SJSA1 (cell line): Measurements from ENCODE around the gene INTS3. TPM values are rescaled to one million over a fixed set of nuclear protein-coding genes. Genes with fewer than 3 reads are reported as not detected.
A peak's percentile ranks its signal among the peaks of the same experiment; 100 is the strongest.

Source experiments
- DNase-seq, 2 experiments: peaks; one replicate each; pipeline ENCODE4 v3.0.0-alpha.2; 2015 to 2020; ENCODE audit warnings: low spot score in 2 of 2, low read depth in 1 of 2
- H3K27ac ChIP-seq: fragments of 250-450 bp; sonication (Bioruptor Pico); 2 replicates; pipeline ENCODE4 v1.5.1; 2020; ENCODE audit warnings: mild to moderate bottlenecking, moderate library complexity
- H3K27me3 ChIP-seq: fragments of 250-450 bp; sonication (Bioruptor Pico); replicated peaks from 2 replicates; pipeline ENCODE4 v1.5.1; 2020; ENCODE audit warnings: mild to moderate bottlenecking, moderate library complexity
- H3K36me3 ChIP-seq: fragments of 250-450 bp; sonication (Bioruptor Pico); 2 replicates; pipeline ENCODE4 v1.5.1; 2020; ENCODE audit warnings: mild to moderate bottlenecking
- H3K4me1 ChIP-seq: fragments of 250-450 bp; sonication (Bioruptor Pico); replicated peaks from 2 replicates; pipeline ENCODE4 v1.6.1; 2021; ENCODE audit warnings: mild to moderate bottlenecking
- H3K4me3 ChIP-seq: fragments of 250-450 bp; sonication (Bioruptor Pico); 2 replicates; pipeline ENCODE4 v1.5.1; 2020; ENCODE audit warnings: mild to moderate bottlenecking
- H3K9me3 ChIP-seq: fragments of 250-450 bp; sonication (Bioruptor Pico); replicated peaks from 2 replicates; pipeline ENCODE4 v1.5.1; 2020; ENCODE audit warnings: mild to moderate bottlenecking
- total RNA-seq: library from RNA; depleted of rRNA; stranded (reverse); fragments of >200 nt; shearing (Covaris generic); gene quantifications from 2 replicates; pipeline ENCODE4 v1.2.3, GENCODE V29; 2014

INTS3 gene
- total RNA-seq, 1 experiment from 2014 or later: 23.4 TPM

GRCh38 chr1:153795330-153795837 is 67.5 kb downstream of the INTS3 start:
- no peak overlapping the region for H3K4me3 ChIP-seq
- H3K27ac ChIP-seq: no peak overlapping the region
- H3K4me1 ChIP-seq: peaks cover 18% of the 10 kb centered on the region
- no peak for DNase-seq
- H3K9me3 ChIP-seq: no peaks in the 10 kb centered on the region
- H3K27me3 ChIP-seq: no peaks in the 10 kb centered on the region
- no peaks in the 10 kb centered on the region for H3K36me3 ChIP-seq

DNA sequence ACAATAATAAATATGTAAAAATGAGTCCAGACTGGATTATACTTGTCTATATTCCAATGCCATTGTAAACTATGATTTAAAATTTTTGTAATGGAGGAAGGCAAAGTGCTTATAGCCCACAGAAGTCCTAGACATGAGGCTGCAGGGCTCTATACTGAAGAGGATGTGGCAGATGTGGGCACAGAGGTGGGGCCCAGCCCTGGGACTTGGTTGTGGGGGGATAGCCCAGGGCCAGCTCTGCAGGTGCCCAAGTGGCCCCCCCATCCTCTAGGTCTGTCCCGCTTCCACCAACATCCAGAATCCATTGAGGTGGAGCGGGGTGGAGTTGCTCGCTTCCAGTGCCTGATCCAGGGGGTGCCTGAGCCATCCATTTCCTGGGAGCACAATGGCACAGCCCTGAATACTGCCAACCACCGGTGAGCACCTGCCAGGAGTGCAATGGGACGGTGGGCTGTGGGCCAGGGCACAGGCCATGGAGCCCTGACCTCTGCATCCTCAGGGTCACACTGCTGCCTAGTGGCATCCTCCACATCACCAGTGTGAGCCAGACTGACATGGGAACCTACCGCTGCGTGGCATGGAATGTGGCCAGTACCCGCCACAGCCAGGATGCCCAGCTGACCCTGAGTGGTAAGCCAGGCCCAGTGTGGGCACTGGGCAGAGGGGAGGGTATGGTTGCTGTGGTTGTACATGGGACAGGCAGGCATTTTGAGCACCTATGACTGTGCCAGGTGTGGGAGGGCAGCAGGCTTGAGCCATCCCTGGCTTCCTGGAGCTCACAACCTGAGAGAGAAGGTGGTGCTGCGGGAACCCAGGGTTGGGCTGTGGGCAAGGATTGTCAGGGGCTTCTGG is 68.3 kb downstream of the INTS3 start:
- Histone ChIP-seq H3K9me3 (no peaks in the 10 kb centered on the region), H3K36me3 (no peaks in the 10 kb centered on the region), H3K4me3 (no peak overlapping the region), H3K27me3 (no peaks in the 10 kb centered on the region), H3K27ac (no peak overlapping the region), H3K4me1 (peaks cover 10% of the 10 kb centered on the region)
- DNase-seq: no peak

DNA sequence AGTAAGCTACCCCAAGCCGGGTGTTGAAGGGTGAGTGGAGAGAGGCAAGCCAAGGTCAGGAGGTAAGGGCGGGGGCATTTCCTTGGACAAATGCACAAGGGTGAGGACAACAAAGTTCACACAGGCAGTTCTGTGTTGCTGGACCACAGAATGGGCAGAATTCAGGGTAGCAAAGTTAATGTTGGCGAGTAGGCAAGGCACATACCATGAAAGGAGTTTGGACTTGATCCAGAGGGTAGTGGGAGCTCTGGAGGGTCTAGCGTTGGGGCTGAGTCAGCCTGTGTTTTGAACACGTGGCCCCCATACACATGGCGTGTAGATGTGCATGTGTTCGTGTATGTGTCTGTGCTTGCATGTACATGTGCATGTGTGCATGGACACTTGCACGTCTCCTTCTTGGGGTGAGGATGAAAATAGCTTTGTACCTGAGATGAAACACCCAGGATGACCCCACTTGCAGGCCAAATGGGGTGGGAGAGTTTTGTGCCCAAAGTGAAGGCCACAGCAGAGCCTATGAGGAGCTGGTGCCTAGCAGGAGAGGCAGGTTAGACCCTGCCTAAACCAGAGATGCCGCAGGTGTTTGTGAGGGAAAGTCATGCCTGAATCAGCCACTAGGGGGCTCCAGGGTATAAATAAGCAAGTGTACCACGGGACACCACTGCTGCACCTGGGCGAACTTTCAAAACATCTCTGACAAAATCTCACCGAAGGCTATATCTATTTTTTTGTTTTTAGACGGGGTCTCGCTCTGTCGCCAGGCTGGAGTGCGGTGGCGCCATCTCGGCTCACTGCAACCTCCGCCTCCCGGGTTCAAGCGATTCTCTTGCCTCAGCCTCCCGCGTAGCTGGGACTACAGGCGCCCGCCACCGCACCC is 69.2 kb downstream of the INTS3 start:
- Histone ChIP-seq H3K4me1 (peaks cover 1% of the 10 kb centered on the region), H3K27me3 (no peaks in the 10 kb centered on the region), H3K27ac (no peak overlapping the region), H3K4me3 (no peak overlapping the region), H3K9me3 (no peaks in the 10 kb centered on the region), H3K36me3 (no peaks in the 10 kb centered on the region)
- peak; percentile 49 to 73 for DNase-seq

- no peaks in the 10 kb centered on the region for H3K36me3 ChIP-seq
- H3K4me1 ChIP-seq: no peaks in the 10 kb centered on the region
- no peak overlapping the region for H3K27ac ChIP-seq
- H3K4me3 ChIP-seq: no peak overlapping the region
- DNase-seq: no peak
- no peaks in the 10 kb centered on the region for H3K27me3 ChIP-seq
- H3K9me3 ChIP-seq: no peaks in the 10 kb centered on the region
These were observed 70.6 kb downstream of the INTS3 start for GRCh38 chr1:153798468-153798780.

DNA sequence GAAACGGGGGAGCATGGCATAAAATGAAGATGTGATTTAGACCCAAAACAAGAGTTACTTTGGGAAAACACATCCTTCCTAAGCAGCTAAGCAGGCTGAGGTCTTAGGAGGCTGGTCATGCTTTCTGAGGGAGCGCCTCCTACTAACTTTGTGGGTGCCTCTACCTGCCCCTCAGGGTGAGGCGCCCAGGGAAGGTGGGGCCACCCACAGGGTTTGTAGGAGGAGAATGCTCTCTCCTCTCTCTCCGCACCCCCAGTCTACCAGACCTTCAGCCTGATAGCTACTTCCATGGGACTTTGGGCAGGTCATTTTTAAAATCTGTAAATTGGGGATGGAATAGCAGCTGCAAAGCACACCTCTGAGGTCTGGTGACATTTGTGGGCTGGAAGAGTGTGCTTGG is 71.2 kb downstream of the INTS3 start:
- Histone ChIP-seq H3K9me3 (no peaks in the 10 kb centered on the region), H3K36me3 (no peaks in the 10 kb centered on the region), H3K4me1 (no peaks in the 10 kb centered on the region), H3K27me3 (no peaks in the 10 kb centered on the region), H3K27ac (no peak overlapping the region), H3K4me3 (no peak overlapping the region)
- DNase-seq: no peak

DNA sequence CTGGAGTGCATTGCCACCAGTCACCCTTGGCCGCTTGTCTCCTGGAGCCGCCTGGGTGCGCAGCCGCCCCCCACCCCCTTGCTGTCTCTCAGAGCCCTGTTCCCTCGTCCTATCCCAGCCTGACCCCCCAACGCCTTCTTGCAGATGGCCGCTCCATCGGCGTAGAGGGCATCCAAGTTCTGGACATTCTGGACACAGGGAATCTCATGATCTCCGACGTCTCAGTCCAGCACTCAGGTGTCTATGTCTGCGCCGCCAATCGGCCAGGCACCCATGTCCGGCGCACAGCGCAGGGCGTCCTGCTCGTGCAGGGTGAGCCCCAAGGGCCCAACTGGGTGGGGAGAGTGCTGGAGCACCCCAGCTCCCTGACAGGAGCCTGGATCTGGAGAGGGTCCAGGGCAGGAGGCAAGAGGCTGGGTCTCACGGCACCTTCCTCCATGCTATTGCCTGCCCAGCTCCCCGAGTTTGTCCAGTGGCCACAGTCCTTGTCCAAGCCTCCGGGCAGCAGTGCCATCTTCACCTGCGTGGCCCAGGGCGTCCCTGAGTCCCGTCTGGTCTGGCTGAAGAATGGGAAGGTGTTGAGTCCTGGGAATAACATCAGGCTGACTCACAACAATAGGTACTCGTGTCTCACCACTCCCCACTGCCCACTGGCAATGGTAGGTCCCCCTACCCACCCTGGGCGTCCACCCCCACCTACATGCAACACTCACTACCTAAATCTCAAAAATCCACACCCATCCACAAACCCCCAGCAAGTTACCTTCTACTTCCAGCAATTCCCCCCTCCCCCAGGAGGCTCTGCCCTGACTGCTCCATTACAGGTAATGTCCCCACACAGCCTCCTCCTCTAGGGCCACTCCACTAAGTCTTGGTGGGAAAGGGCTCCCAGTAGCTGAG is 72.0 kb downstream of the INTS3 start:
- Histone ChIP-seq H3K27ac (no peak overlapping the region), H3K9me3 (no peaks in the 10 kb centered on the region), H3K36me3 (no peaks in the 10 kb centered on the region), H3K4me1 (no peaks in the 10 kb centered on the region), H3K4me3 (no peak overlapping the region), H3K27me3 (no peaks in the 10 kb centered on the region)
- no peak for DNase-seq

DNA sequence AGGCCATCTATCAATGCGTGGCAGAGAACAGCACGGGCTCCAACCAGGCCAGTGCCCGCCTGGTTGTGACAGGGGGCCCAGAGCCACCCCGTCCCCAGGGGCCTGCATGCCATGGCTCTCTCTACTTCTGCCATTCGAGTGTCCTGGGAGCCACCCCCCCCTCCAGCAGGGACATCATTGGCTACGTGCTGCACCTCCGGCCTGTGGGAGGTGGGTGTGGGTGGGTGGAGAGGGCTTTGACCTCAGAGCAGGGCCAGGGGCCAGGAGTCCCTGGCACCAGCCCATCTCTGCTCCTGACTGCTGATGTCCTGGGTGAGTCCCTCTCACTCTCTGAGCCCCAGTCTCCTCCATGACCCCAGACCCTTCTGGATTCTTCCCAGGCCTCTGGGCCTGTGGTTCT is 72.7 kb downstream of the INTS3 start:
- Histone ChIP-seq H3K4me1 (peaks cover 6% of the 10 kb centered on the region), H3K4me3 (no peak overlapping the region), H3K27ac (no peak overlapping the region), H3K9me3 (no peaks in the 10 kb centered on the region), H3K36me3 (no peaks in the 10 kb centered on the region), H3K27me3 (no peaks in the 10 kb centered on the region)
- no peak for DNase-seq

DNA sequence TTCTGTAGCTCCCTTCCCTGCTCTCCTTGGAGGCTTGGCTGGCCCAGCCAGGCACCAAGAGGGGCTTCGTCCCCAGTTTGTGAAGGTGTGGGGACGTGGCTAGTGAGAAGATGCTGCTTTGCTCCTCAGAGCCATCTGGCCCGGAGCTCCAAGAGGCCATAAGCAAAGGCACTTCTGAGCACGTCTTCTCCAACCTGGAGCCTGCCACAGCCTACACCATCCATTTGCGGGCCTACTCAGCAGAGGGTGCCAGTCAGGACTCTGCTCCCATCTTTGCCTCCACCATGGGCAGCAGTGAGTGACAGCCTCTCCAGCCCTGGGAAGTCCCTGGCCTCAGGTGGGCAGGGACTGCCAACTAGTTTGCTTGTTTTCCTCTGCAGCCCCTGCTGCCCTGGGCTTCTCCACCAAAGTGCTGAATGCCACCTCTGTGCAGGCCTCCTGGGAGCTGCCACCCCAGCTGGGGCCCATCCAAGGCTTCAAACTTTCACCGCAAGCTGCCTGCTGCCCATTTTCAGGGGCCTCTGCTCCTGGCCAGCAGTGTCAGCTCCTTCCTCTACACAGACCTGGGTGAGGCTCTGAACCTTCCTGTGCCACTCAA is 73.3 kb downstream of the INTS3 start:
- peaks cover 9% of the 10 kb centered on the region for H3K4me1 ChIP-seq

DNA sequence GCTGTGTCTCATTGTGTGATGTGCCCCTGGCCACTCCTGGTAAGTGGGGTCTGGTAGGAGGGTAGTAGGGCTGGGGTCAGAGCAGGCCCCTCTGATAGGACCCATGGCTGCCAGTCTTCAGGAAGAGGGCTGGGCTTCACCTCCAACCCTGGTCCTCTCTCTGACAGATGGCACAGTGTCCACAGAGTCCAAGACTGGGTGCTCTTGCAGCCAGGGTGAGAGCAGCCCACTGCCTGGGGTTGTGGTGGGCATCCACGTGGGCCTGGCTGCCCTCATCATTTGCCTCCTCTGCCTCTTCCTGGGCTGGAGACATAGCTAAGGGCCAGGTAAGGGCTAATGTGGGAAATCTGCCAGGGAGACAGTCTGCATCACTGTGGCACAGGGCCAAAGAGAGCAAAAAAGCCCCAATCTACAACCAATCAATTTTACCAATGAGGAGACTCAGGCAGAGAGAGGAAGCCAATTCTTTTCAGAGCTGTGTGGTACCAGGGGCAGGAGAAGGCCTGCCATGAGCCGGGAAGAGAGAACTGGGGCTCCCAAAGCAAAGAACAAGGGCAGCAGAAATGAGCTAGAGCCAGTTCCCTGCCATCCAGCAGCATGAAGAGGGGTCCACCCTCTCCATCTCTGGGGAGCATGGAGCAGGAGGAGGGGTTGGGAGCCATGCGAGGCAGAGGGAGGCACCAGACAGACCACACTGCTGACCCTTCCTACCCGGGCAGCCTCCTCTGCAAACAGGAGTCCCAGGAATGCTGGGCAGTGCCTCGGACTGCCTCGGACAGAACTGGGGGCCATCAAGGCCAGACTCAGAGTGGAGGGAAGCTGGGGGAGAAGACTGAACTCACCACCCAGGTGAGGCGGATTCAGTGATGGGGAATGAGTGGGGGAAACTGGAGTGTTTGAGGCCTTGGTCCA is 74.2 kb downstream of the INTS3 start:
- no peak overlapping the region for H3K4me3 ChIP-seq
- H3K4me1 ChIP-seq: peaks cover 9% of the 10 kb centered on the region
- no peak overlapping the region for H3K27ac ChIP-seq
- DNase-seq: no peak
- no peaks in the 10 kb centered on the region for H3K9me3 ChIP-seq
- H3K36me3 ChIP-seq: 0 out of 2 replicates have a peak, but pooled peaks cover 3% of the 10 kb centered on the region
- no peaks in the 10 kb centered on the region for H3K27me3 ChIP-seq

More for the DNA sequence above, 73.3 kb downstream of the INTS3 start:
- DNase-seq: no peak
- Histone ChIP-seq H3K4me3 (no peak overlapping the region), H3K27me3 (no peaks in the 10 kb centered on the region), H3K27ac (no peak overlapping the region), H3K9me3 (no peaks in the 10 kb centered on the region), H3K36me3 (no peaks in the 10 kb centered on the region)

DNA sequence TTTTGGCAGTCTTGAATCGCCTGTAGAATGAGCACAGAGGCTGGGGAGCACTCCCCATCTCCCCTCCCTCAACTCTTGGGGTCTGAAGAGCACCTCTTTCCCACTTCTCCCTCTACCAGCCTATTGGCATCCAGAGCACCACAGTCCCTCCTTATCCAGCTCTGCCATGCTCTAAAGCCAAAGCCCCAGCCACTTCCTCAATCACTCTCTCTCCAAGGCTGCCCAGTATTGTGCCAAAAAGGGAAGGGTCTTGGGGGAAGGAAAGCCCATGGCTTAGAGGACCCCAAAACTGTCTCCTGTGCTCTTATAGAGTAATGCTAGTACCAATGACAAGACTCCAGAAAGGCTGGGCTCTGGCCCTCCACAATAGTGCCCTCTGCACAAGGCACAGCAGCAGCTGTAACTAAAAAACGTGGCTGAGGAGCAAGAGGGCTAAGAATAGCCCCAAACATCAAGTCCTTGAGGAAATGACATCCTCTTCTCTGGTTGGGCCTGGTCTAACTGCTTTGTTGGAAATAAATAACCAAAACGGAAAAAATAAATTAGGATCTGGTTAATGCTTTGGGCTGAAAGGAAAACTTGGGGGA is 75.7 kb downstream of the INTS3 start:
- DNase-seq: no peak
- Histone ChIP-seq H3K4me1 (peaks cover 9% of the 10 kb centered on the region), H3K27ac (no peak overlapping the region), H3K36me3 (0 out of 2 replicates have a peak, but pooled peaks cover 4% of the 10 kb centered on the region), H3K27me3 (no peaks in the 10 kb centered on the region), H3K9me3 (no peaks in the 10 kb centered on the region), H3K4me3 (no peak overlapping the region)

- Histone ChIP-seq H3K4me3 (no peak overlapping the region), H3K9me3 (no peaks in the 10 kb centered on the region), H3K4me1 (peaks cover 9% of the 10 kb centered on the region), H3K27me3 (no peaks in the 10 kb centered on the region), H3K36me3 (peaks cover 4% of the 10 kb centered on the region; the same call in 1 of the 2 replicates), H3K27ac (no peak overlapping the region)
- DNase-seq: no peak
These were observed 76.3 kb downstream of the INTS3 start for GRCh38 chr1:153804112-153804511.
